NCI-H2227 treated with DMSO at 0.1 percent for 48 hours (cell line): ENCODE measurements around the gene MICU1.
A peak's percentile ranks its signal among the peaks of the same experiment; 100 is the strongest.
"Not testable (repeated sequence)": the region's sequence is repeated elsewhere in the genome, so short reads cannot be mapped to it uniquely, and the experiment has no call there.

Experiments used
- DNase-seq: peaks from one replicate; lab custom pipeline; 2025; lab: John Stamatoyannopoulos, UW

The MICU1 gene

GRCh38 chr10:72625608-72626443, at the start of gene MICU1:
Gene MICU1, minus strand, starts transcription at chr10:72626079. Its CDS starts 59,286 bp downstream, at chr10:72566793.
- peak; percentile 93 for DNase-seq

- DNase-seq = not testable (repeated sequence)
Observed at GRCh38 chr10:72674174-72674573, 48.3 kb upstream of the MICU1 start.

DNA sequence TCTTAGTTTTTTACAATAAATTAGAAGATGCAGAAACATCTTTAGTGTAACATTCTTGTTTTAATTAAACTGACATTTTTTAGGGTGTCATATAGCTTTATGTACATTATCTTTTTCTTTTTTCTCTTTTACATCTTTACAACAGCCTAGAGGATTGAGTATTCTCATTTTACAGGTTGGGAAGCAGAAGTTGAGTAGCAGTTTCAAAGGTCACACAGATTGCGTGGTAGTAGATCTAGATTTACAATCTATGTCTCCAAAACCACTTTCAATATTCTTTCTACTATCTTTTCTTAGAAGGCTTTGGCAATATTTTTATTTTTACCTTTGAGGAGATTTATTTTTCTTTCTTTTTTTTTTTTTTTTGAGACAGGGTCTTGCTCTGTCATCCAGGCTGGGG, 47.4 kb upstream of the MICU1 start:
- no peak for DNase-seq

- no peak for DNase-seq
Observed at GRCh38 chr10:72667207-72667864, 41.5 kb upstream of the MICU1 start.

DNA sequence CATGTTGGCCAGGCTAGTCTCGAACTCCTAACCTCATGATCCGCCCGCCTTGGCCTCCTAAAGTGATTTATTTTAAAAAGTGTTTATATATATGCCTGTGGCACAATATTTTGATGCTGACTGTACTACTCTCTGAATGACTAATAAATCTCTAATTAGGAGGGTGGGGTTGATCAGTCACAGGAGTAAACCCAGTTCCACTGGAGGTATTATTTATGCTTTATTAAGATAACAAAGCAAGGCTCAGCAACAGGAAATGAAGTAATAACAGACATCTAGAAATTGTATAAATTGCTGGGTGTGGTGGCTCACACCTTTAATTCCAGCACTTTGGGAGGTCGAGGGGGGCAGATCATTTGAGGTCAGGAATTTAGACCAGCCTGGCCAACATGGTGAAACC, 40.0 kb upstream of the MICU1 start:
- DNase-seq = no peak

GRCh38 chr10:72663971-72664370, 38.1 kb upstream of the MICU1 start:
- no peak for DNase-seq

DNA sequence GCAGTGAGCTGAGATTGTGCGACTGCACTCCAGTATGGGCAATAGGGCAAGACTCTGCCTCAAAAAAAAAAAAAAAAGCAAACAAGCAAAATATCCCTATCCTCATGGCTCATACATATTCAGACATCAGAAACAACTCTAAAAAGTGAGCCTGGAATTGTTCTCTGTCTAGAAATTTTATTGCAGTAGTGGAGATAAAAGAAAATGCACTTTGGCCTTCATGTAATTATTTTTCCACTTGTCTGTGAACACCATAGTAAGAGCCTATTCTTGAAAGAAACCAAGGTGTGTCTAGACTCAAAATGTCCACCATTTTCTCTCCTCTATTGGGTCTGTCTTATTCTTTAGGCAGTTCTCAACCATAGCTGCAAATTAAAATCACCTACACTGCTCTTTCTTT, 35.6 kb upstream of the MICU1 start:
- no peak for DNase-seq

DNA sequence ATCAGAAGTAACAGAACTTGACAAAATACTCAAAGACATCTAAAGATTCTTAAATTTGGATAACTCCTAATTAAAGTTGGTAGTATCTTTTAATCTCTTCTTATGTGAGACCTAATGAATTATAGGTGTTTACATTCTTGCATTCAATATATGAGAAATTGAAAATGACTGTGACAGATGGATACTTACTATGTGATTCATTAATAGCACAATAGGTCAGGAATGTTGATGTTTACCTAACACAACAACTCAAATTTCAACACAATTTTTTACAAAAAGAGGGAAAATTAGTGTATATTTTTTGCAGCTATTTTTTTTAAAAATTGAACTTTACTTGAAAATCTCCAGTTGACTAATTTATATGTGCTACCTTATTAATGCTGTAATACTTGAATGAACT, 34.3 kb upstream of the MICU1 start:
- DNase-seq = no peak

GRCh38 chr10:72659694-72660093, 33.8 kb upstream of the MICU1 start:
- no peak for DNase-seq

DNA sequence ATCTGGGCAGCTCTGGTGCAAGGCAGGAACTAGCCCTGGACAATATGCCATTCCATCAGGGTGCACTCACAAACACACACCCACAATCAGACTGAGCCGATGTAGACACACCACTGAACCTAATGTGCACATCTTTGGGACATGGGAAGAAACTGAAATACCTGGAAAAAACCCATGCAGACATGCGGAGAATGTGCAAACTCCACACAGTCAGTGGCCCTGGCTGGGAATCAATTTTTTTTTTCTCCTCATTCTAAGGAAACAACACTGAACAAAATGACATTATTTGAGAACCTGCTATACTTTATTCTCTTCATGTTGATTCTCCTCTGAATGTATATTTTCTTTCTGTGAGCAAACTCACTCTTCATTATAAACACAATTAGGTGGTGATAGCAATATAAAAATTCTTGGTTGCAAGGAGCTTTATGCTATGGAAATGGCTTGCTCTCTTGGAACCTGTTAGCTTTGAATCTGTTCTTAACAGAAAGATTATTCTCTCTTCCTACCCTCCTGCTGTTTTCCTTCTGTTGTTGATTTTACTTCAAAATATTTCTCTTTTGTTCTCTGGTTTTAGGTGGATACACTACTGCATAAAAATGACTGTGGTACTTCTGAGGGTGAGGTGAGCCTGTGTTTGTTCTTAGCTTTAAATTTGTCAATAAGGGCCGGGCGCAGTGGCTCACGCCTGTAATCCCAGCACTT, 33.0 kb upstream of the MICU1 start:
- DNase-seq = no peak

- DNase-seq = no peak
Observed at GRCh38 chr10:72654720-72655119, 28.8 kb upstream of the MICU1 start.

DNA sequence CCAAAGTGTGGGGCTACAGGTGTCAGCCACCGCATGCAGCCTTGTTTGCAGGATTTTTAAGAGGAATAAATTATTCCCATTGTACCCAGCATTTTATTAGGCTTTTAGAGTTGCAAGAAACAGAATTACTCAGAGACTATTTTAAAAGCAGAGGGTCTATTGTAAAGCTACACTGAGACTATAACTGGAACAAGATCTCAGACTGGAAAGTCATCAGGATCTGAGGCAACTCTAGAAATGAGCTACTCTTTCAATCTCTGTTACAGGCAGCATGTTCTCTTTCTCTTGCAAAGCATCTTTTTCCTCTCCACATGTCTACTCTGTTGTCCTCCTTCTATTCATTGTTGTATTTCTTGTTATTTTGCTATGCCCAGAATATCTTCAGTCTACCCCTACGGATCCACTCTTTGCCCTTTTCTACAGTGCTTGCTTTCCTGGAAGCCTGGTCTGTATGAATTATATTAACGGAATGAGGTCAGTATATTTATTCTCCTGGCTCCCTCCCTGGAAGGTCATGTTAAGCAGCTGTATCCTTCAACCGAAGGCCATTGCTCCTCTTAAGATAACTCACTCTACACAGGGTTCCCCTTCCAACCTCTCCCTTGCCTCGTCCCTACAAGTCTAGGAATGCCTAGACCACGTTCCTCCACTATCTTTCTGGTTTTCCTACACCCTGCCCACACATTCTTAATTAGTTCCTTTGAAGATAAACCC, 27.7 kb upstream of the MICU1 start:
- no peak for DNase-seq

- DNase-seq = no peak
Observed at GRCh38 chr10:72649291-72649690, 23.4 kb upstream of the MICU1 start.

- no peak for DNase-seq
Observed at GRCh38 chr10:72648301-72648700, 22.4 kb upstream of the MICU1 start.

DNA sequence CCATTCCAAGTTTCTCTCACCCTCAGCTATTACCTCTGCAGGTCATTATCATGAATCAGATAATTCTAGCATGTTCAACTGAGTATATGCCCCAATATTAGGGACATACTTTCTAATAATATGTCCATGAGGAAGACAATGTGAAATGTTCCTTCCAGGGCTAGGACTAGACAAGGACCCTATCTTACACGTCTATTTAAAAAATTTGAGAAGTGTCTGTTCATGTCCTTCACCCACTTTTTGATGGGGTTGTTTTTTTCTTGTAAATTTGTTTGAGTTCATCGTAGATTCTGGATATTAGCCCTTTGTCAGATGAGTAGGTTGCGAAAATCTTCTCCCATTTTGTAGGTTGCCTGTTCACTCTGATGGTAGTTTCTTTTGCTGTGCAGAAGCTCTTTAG, 21.1 kb upstream of the MICU1 start:
- DNase-seq = not testable (repeated sequence)

DNA sequence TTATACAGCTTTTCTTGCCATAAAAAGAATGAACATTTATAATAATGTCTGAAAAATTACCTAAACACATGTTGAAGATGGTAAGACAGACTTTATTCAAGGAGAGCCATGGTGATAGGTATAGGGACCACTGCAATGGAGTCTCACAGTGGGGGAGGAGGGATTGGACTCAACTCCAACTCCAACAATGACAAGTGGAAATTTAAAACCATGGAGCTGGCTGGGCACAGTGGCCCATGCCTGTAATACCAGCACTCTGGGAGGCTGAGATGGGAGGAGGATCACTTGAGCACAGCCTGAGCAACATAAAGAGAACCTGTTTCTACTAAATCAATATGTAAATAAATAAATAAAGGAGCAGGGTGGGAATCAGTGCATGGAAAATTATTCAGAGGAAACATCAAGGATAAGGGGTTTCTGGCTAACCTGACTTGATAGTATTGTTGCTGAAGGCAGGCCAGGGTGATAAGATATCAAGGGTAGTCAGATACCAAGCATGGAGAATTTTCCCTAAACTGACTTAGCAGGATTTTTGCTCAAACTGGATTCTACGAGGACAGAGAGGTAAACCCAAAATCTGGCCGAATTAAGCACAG, 19.5 kb upstream of the MICU1 start:
- DNase-seq = no peak

GRCh38 chr10:72642318-72642717, 16.4 kb upstream of the MICU1 start:
- no peak for DNase-seq

DNA sequence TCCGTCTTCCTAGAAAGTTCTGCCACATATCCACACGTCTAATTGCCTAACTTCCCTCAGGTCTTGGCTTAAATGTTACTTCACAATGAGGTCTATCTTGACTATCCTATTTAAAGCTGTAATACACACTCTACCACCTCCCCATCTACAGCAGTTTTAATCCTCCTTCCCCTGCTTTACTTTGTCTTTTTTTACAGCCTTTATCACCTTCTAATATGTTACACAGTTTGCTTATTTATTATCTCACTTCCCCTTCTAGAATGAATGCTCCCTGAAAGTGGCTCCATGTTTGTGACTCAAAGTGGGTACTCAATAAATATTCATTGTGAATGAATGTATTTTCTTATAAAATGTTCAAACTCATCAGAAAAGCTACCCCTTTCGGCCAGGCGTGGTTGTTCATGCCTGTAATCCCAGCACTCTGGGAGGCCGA, 13.6 kb upstream of the MICU1 start:
- no peak for DNase-seq

GRCh38 chr10:72638586-72639440, 12.9 kb upstream of the MICU1 start:
- DNase-seq = no peak

DNA sequence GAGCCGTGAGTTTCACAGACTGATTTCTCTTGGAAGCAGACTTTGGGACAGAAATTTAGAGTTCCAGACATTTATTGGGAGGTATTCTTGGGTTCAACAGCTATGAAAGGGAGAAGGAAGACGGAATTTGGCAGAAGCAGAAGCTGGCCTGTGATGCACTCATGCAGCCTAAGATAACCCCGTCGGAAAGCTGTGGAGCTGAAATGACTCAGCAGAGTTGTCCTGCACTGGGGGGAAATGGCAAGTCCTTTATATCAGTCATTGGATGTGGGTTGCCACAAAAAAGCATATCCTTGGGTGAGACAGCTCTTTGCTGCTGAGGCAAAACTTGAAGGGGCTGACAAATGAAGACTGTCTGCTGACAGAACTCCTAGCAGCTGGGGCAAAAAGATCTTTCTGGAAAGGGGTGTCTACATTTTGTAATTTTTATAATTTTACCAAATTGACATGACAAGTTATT, 11.5 kb upstream of the MICU1 start:
- no peak for DNase-seq

DNA sequence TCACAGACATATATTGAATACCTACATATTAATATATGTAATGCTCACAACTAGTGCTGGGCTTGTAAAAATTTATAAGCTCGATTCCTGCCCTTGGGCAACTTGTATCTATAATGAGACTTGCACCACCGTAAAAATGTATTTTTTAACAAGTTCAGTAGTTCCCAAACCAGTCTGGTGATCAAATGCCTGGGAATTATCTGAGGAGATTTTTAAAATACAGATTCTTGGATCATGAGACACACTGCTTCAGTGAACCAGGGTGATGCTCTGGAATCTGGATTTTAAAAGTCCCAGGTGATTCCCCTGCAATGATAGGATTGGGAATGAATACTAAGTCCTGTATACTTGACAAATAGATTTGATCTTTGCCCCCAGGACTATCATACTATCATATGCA, 4.3 kb upstream of the MICU1 start:
- no peak for DNase-seq
